Liver (tissue), 9 donors: ENCODE results near the gene LAMA1. TPM values are rescaled to one million over a fixed set of nuclear protein-coding genes. Genes with fewer than 3 reads are reported as not detected.

Experiments used
- DNase-seq: peaks from one replicate; pipeline ENCODE4 v3.0.0-alpha.2; 2017; ENCODE audit warnings: low spot score
- H3K27ac ChIP-seq, 2 donors: one replicate each; pipeline ENCODE4 v1.7.0; 2013; ENCODE audit warnings: inconsistent platforms in 2 of 2, low read length in 2 of 2, control low read depth in 1 of 2, low read depth in 1 of 2, mild to moderate bottlenecking in 1 of 2
- H3K27me3 ChIP-seq, 4 donors: one replicate each; pipeline versions ENCODE4 v1.6.1 to v1.7.0; 2013; ENCODE audit warnings: low read length in 3 of 4, inconsistent platforms in 1 of 4, mild to moderate bottlenecking in 1 of 4, moderate library complexity in 1 of 4; ENCODE audit not compliant: control insufficient read depth in 4 of 4, insufficient read depth in 4 of 4
- H3K36me3 ChIP-seq, 4 donors: one replicate each; pipeline versions ENCODE4 v1.6.1 to v1.7.0; 2013; ENCODE audit warnings: low read length in 3 of 4, mild to moderate bottlenecking in 3 of 4, low read depth in 1 of 4, moderate library complexity in 1 of 4; ENCODE audit not compliant: control insufficient read depth in 4 of 4, insufficient read depth in 3 of 4
- H3K4me1 ChIP-seq, 4 donors: one replicate each; pipeline versions ENCODE4 v1.6.1 to v1.7.0; 2013; ENCODE audit warnings: low read length in 3 of 4, mild to moderate bottlenecking in 3 of 4, moderate library complexity in 1 of 4; ENCODE audit not compliant: control insufficient read depth in 4 of 4, insufficient read depth in 4 of 4
- H3K4me3 ChIP-seq, 3 donors: one replicate each; pipeline versions ENCODE4 v1.6.1 to v1.7.0; 2013; ENCODE audit warnings: low read length in 3 of 3, control low read depth in 1 of 3, low read depth in 1 of 3, mild to moderate bottlenecking in 1 of 3
- H3K9ac ChIP-seq, 2 donors: one replicate each; pipeline ENCODE4 v1.7.0; 2013; ENCODE audit warnings: low read length in 2 of 2, mild to moderate bottlenecking in 2 of 2, moderate library complexity in 2 of 2, control low read depth in 1 of 2, low read depth in 1 of 2
- H3K9me3 ChIP-seq, 4 donors: one replicate each; pipeline versions ENCODE4 v1.6.1 to v1.7.0; 2013; ENCODE audit warnings: low read length in 3 of 4; ENCODE audit not compliant: control insufficient read depth in 4 of 4
- CTCF ChIP-seq: fragments of 150-350 bp; IDR thresholded peaks from 2 replicates; pipeline ENCODE4 v1.5.1; 2017; ENCODE audit warnings: improper control_type of control experiment, low read depth, low read length; ENCODE audit not compliant: missing input control
- EGR1 ChIP-seq, 2 donors: IDR thresholded peaks; 2 replicates each; pipeline ENCODE4 v1.6.1; 2016 to 2018; ENCODE audit warnings: antibody characterized with exemption in 2 of 2, low read depth in 2 of 2
- FOXA1 ChIP-seq: IDR thresholded peaks from 2 replicates; pipeline ENCODE4 v1.6.1; 2016; ENCODE audit warnings: antibody characterized with exemption
- FOXA2 ChIP-seq: IDR thresholded peaks from 2 replicates; pipeline ENCODE4 v1.6.1; 2016; ENCODE audit warnings: antibody characterized with exemption
- GABPA ChIP-seq, 2 donors: IDR thresholded peaks in 1 of 2; conservative IDR thresholded peaks in 1 of 2; 2 replicates each; pipeline ENCODE4 v1.6.1; 2016; ENCODE audit warnings: antibody characterized with exemption in 2 of 2, mild to moderate bottlenecking in 1 of 2, moderate library complexity in 1 of 2
- HNF4A ChIP-seq, 2 donors: conservative IDR thresholded peaks; 2 replicates each; pipeline ENCODE4 v1.6.1; 2016; ENCODE audit warnings: antibody characterized with exemption in 2 of 2, mild to moderate bottlenecking in 2 of 2
- HNF4G ChIP-seq: IDR thresholded peaks from 2 replicates; pipeline ENCODE4 v1.6.1; 2016; ENCODE audit warnings: antibody characterized with exemption
- JUND ChIP-seq, 2 donors: IDR thresholded peaks; 2 replicates each; pipeline ENCODE4 v1.6.1; 2016; ENCODE audit warnings: antibody characterized with exemption in 2 of 2
- MAX ChIP-seq: IDR thresholded peaks from 2 replicates; pipeline ENCODE4 v1.6.1; 2016; ENCODE audit warnings: antibody characterized with exemption
- NR2F2 ChIP-seq: IDR thresholded peaks from 2 replicates; pipeline ENCODE4 v1.6.1; 2016; ENCODE audit warnings: antibody characterized with exemption
- RAD21 ChIP-seq, 2 donors: IDR thresholded peaks; 2 replicates each; pipeline ENCODE4 v1.6.1; 2016; ENCODE audit warnings: antibody characterized with exemption in 2 of 2, mild to moderate bottlenecking in 2 of 2
- RXRA ChIP-seq, 2 donors: IDR thresholded peaks; 2 replicates each; pipeline ENCODE4 v1.6.1; 2017 to 2018; ENCODE audit warnings: antibody characterized with exemption in 2 of 2, mild to moderate bottlenecking in 1 of 2
- SP1 ChIP-seq: IDR thresholded peaks from 2 replicates; pipeline ENCODE4 v1.6.1; 2018; ENCODE audit warnings: antibody characterized with exemption, mild to moderate bottlenecking
- TAF1 ChIP-seq: conservative IDR thresholded peaks from 2 replicates; pipeline ENCODE4 v1.6.1; 2016; ENCODE audit warnings: antibody characterized with exemption, mild to moderate bottlenecking
- YY1 ChIP-seq: IDR thresholded peaks from 2 replicates; pipeline ENCODE4 v1.6.1; 2016; ENCODE audit warnings: antibody characterized with exemption, mild to moderate bottlenecking
- ZBTB33 ChIP-seq: IDR thresholded peaks from 2 replicates; pipeline ENCODE4 v1.6.1; 2016; ENCODE audit warnings: antibody characterized with exemption
- WGBS: extraction: QIAGEN DNeasy Blood & Tissue Kit; methylation state at CpG from one replicate; pipeline ENCODE4 v1.1.7; 2013; 5-methylcytosine and 5-hydroxymethylcytosine counted together
- polyA plus RNA-seq, 2 donors: library from polyadenylated mRNA; stranded (reverse) in 1 of 2; unstranded in 1 of 2; fragments of 200-250 nt in 1 of 2; fragments of >200 nt in 1 of 2; fragmentation: Nextera tagmentation in 1 of 2; extraction: Ambion mirVana in 1 of 2; gene quantifications; one replicate each; pipeline versions ENCODE4 v1.2.1 to v1.2.3, GENCODE V29; 2013 to 2015
- total RNA-seq, 2 donors: library from RNA; depleted of rRNA; stranded (reverse); fragments of >200 nt; gene quantifications; one replicate each; pipeline ENCODE4 v1.2.3, GENCODE V29; 2014
- TF ChIP-seq, protein P1 (sequence below): IDR thresholded peaks from 2 replicates; pipeline ENCODE4 v1.6.1; 2016; ENCODE audit warnings: antibody characterized with exemption, mild to moderate bottlenecking
- donor health status: healthy.
- donor health status: healthy.
- donor health status: healthy.
- donor health status: healthy.
- donor health status: healthy.

LAMA1 gene
- total and polyA plus RNA-seq, 4 donors = 0.05 to 0.67 (median 0.43) TPM

DNA sequence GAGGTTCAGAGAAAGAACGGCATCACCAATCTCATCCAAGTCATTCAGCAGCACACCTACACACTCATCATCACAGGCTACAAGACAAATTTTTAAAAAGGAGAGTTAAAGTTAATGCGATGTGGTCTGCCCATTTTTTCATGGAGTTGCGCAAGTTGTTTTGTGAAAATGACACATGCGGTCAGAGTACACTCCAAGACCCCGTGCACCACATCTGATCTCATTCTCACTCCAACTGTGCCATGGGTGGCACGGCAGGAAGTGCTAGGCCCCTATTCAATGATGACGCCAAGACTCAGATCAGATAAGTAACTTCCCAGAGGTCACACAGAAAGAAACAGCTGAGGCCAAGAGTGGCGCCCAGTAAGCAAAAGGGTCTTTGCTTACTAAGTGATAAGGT is 119.8 kb downstream of the LAMA1 start:
- DNase-seq = no peak
- WGBS = 58% methylated on average over 8 of the region's 8 CpGs
- TF ChIP-seq EGR1 (IDR thresholded peaks at IDR 0.05; ENCODE audit: low read depth in 2 of 2) = no peak
- no peak for TF ChIP-seq SP1
- TF ChIP-seq ZBTB33 = no peak
- TF ChIP-seq YY1 = no peak
- no peak for TF ChIP-seq RAD21 (IDR thresholded peaks at IDR 0.05)
- no peak for TF ChIP-seq GABPA (IDR thresholded peaks at IDR 0.05 in 1 of 2, conservative IDR thresholded peaks at IDR 0.05 in 1 of 2)
- TF ChIP-seq HNF4G = no peak
- no peak for TF ChIP-seq HNF4A (conservative IDR thresholded peaks at IDR 0.05)
- TF ChIP-seq RXRA (IDR thresholded peaks at IDR 0.05) = no peak
- no peak for TF ChIP-seq TAF1
- TF ChIP-seq FOXA1 = no peak
- TF ChIP-seq MAX = no peak
- TF ChIP-seq, protein P1, sequence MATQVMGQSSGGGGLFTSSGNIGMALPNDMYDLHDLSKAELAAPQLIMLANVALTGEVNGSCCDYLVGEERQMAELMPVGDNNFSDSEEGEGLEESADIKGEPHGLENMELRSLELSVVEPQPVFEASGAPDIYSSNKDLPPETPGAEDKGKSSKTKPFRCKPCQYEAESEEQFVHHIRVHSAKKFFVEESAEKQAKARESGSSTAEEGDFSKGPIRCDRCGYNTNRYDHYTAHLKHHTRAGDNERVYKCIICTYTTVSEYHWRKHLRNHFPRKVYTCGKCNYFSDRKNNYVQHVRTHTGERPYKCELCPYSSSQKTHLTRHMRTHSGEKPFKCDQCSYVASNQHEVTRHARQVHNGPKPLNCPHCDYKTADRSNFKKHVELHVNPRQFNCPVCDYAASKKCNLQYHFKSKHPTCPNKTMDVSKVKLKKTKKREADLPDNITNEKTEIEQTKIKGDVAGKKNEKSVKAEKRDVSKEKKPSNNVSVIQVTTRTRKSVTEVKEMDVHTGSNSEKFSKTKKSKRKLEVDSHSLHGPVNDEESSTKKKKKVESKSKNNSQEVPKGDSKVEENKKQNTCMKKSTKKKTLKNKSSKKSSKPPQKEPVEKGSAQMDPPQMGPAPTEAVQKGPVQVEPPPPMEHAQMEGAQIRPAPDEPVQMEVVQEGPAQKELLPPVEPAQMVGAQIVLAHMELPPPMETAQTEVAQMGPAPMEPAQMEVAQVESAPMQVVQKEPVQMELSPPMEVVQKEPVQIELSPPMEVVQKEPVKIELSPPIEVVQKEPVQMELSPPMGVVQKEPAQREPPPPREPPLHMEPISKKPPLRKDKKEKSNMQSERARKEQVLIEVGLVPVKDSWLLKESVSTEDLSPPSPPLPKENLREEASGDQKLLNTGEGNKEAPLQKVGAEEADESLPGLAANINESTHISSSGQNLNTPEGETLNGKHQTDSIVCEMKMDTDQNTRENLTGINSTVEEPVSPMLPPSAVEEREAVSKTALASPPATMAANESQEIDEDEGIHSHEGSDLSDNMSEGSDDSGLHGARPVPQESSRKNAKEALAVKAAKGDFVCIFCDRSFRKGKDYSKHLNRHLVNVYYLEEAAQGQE = no peak
- no peak for TF ChIP-seq NR2F2
- TF ChIP-seq FOXA2 = no peak
- TF ChIP-seq JUND (IDR thresholded peaks at IDR 0.05) = no peak
- no peak for TF ChIP-seq CTCF
- Histone ChIP-seq H3K4me3 (no peak overlapping the region), H3K9ac (no peak overlapping the region), H3K9me3 (no peaks in the 10 kb centered on the region), H3K27ac (no peak overlapping the region), H3K27me3 (peaks cover 0 to 3% (median 0%) of the 10 kb centered on the region in 4 donors), H3K36me3 (no peaks in the 10 kb centered on the region), H3K4me1 (no peaks in the 10 kb centered on the region)

DNA sequence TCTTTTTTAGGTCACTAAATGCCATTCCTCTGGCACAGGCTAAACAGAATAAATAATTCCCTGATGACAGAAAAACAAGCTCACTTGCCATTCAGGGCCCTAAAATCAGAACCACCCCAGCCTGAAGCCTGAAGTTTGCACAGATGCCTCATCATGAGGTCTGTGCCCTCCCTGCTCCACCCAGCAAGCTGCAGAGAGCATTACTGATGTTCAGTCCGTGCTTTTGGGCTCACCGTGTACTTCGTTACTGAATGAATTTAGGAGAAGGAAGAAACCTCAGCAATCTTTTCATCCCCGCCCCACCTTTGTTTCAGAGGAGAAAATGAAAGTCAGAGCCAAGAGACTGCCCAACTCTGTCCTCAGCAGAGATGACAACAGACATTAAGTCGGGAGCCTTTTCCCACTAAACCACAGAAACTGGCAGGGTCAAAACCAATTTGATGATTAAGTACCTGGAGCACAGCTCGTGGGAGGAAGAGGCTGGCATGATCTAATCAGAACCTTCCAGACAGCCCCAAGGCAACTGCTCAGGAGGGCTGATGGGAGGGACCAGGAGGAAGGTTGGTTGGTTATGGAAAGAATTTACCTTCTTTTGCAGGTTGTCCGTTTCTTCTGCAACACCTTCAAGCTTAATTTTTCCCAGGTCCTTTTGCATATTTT is 122.7 kb downstream of the LAMA1 start:
- Histone ChIP-seq H3K36me3 (no peaks in the 10 kb centered on the region), H3K4me1 (no peaks in the 10 kb centered on the region), H3K9ac (no peak overlapping the region), H3K9me3 (no peaks in the 10 kb centered on the region), H3K27ac (no peak overlapping the region), H3K4me3 (no peak overlapping the region), H3K27me3 (peaks cover 0 to 3% (median 0%) of the 10 kb centered on the region in 4 donors)
- no peak for DNase-seq
- 62% methylated on average over 7 of the region's 7 CpGs for WGBS
- TF ChIP-seq ZBTB33 (no peak), NR2F2 (no peak), YY1 (no peak), MAX (no peak), RAD21 (IDR thresholded peaks at IDR 0.05) (no peak), CTCF (no peak), RXRA (IDR thresholded peaks at IDR 0.05) (no peak), JUND (IDR thresholded peaks at IDR 0.05) (no peak), TAF1 (no peak), FOXA1 (no peak)
